OCI-LY7 (cell line): ENCODE results near the gene TLCD2. TPM values are rescaled to one million over a fixed set of nuclear protein-coding genes. Genes with fewer than 3 reads are reported as not detected.

Experiments
- BruUV-seq: library from RNA; stranded (reverse); fragments of 400-500 nt; replicated peaks from 2 replicates; lab custom pipeline; 2021; lab: Mats Ljungman, UMichigan
- CTCF ChIA-PET: fragments of 300-600 bp; sonication (Branson Sonifier 250); formaldehyde crosslinking; loops from one replicate; lab custom pipeline; 2022; ENCODE audit warnings: antibody characterized with exemption; ENCODE audit not compliant: unreplicated experiment; lab: Charles Lee
- POLR2A ChIA-PET: fragments of 300-600 bp; sonication (Branson Sonifier 250); formaldehyde crosslinking; loops from one replicate; lab custom pipeline; 2022; ENCODE audit warnings: antibody characterized with exemption; lab: Charles Lee
- DNase-seq: peaks from one replicate; pipeline ENCODE4 v3.0.0-alpha.2; 2015; ENCODE audit warnings: low spot score
- H2AFZ ChIP-seq: fragments of 200-600 bp; sonication (generic), shearing (Covaris generic); 2 replicates; pipeline ENCODE4 v1.6.1; 2014; ENCODE audit warnings: mild to moderate bottlenecking, antibody characterized with exemption, low read length, moderate library complexity
- H3K27ac ChIP-seq: fragments of 200-600 bp; sonication (generic); 2 replicates; pipeline ENCODE4 v1.5.1; 2014; ENCODE audit warnings: mixed run types, low read depth, mild to moderate bottlenecking, moderate library complexity, low read length, inconsistent platforms; ENCODE audit not compliant: poor library complexity, severe bottlenecking
- H3K36me3 ChIP-seq: fragments of 200-600 bp; sonication (generic); 2 replicates; pipeline ENCODE4 v1.6.1; 2014; ENCODE audit warnings: mild to moderate bottlenecking, antibody characterized with exemption, low read length, moderate library complexity, mixed read lengths; ENCODE audit not compliant: insufficient read depth
- H3K4me1 ChIP-seq: fragments of 200-600 bp; sonication (generic); 2 replicates; pipeline ENCODE4 v1.5.1; 2014; ENCODE audit warnings: mild to moderate bottlenecking, low read length; ENCODE audit not compliant: insufficient read depth, poor library complexity, severe bottlenecking
- H3K4me2 ChIP-seq: fragments of 200-600 bp; sonication (generic); 2 replicates; pipeline ENCODE4 v1.6.1; 2014; ENCODE audit warnings: mild to moderate bottlenecking, low read length
- H3K4me3 ChIP-seq: fragments of 200-600 bp; sonication (generic); 2 replicates; pipeline ENCODE4 v1.5.1; 2014; ENCODE audit warnings: mild to moderate bottlenecking, low read depth, low read length; ENCODE audit not compliant: poor library complexity, severe bottlenecking
- H3K79me2 ChIP-seq: fragments of 200-600 bp; sonication (generic); 2 replicates; pipeline ENCODE4 v1.6.1; 2016; ENCODE audit warnings: low read depth, mild to moderate bottlenecking, low read length, moderate library complexity, mixed read lengths; ENCODE audit not compliant: insufficient read depth
- H3K9me2 ChIP-seq: fragments of 200-600 bp; sonication (generic); 2 replicates; pipeline ENCODE4 v1.6.1; 2016; ENCODE audit warnings: mild to moderate bottlenecking, low read length, mixed read lengths; ENCODE audit not compliant: insufficient read depth
- H3K9me3 ChIP-seq: fragments of 200-600 bp; sonication (generic); 2 replicates; pipeline ENCODE4 v1.6.1; 2014; ENCODE audit warnings: mild to moderate bottlenecking, mixed run types, low read length, mixed read lengths
- H4K20me1 ChIP-seq: fragments of 200-600 bp; sonication (generic); 2 replicates; pipeline ENCODE4 v1.6.1; 2014; ENCODE audit warnings: mild to moderate bottlenecking, antibody characterized with exemption, low read length, moderate library complexity, mixed read lengths; ENCODE audit not compliant: insufficient read depth
- CTCF ChIP-seq: fragments of 200-600 bp; sonication (generic); conservative IDR thresholded peaks from 2 replicates; pipeline ENCODE4 v1.5.1; 2014; ENCODE audit warnings: mild to moderate bottlenecking, antibody characterized with exemption, low read length, moderate library complexity, mixed read lengths
- EZH2phosphoT487 ChIP-seq: fragments of 200-600 bp; sonication (generic); IDR thresholded peaks from 2 replicates; pipeline ENCODE4 v1.6.1; 2018; ENCODE audit warnings: low read depth, borderline replicate concordance, mild to moderate bottlenecking, mixed run types, antibody characterized with exemption, low read length, moderate library complexity, mixed read lengths
- intact Hi-C: fragments of 100-400 bp; cut with micrococcal nuclease; formaldehyde crosslinking; loops from one replicate; pipeline ENCODE4 v1.10.0; 2022; ENCODE audit not compliant: unreplicated experiment
- total RNA-seq, 2 experiments: library from RNA; depleted of rRNA in 1 of 2; stranded (reverse); fragments of >200 nt in 1 of 2; shearing (Covaris generic) in 1 of 2; gene quantifications; 2 replicates each; pipeline ENCODE4 v1.2.3, GENCODE V29; 2014 to 2022

TLCD2 gene
- total RNA-seq, 2 experiments from 2014 or later: not detected

DNA sequence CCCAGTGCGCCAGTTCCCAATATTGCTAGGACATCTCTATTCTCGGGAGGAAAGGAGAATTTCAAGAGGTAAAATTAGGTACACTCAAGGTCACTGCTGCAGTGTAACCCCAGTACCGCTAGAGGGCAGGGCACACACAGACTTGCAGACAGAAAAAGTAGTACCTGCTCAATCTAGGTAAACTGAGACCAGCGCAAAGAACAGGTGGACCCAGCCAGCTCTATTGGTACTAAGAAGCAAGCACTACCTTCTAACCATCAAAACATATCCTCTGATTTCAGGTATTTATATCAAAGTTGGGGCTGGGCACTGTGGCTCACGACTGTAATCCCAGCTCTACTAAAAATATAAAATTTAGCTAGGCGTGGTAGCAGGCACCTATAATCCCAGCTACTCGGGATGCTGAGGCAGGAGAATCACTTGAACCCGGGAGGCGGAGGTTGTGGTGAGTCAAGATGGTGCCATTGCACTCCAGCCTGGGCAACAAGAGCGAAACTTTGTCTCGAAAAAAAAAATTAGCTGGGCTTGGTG lies 10.7 kb upstream of the TLCD2 start:
- ChIA-PET POLR2A (interaction anchor here (0.6 to 1.0 kb wide), 3 partner anchors 50 to 188 kb away, joined by 3 to 4 read pairs (median 3); no protein-coding TSS in a partner anchor), CTCF (no interaction called here)
- H3K36me3 ChIP-seq: no peaks in the 10 kb centered on the region
- TF ChIP-seq CTCF: peak; percentile 99
- no peak for TF ChIP-seq EZH2phosphoT487
- no peak overlapping the region for H3K4me3 ChIP-seq
- H3K9me2 ChIP-seq: no peaks in the 10 kb centered on the region
- peak overlapping the region; percentile 52; the same call in 1 of the 2 replicates for H3K4me2 ChIP-seq
- H3K79me2 ChIP-seq: peaks cover 9% of the 10 kb centered on the region; the same call in 1 of the 2 replicates
- DNase-seq: peak; percentile 77
- no peaks in the 10 kb centered on the region for H3K9me3 ChIP-seq
- no peaks in the 10 kb centered on the region for H4K20me1 ChIP-seq
- BruUV-seq: no TSS peak
- H3K27ac ChIP-seq: no peak overlapping the region
- no peak overlapping the region for H2AFZ ChIP-seq
- peaks cover 53% of the 10 kb centered on the region for H3K4me1 ChIP-seq
- intact Hi-C loops: loop anchor here (2.0 to 5.0 kb wide), 4 partner anchors 51 to 310 kb away; partner anchors contain the start of genes DPH1 and RPA1

DNA sequence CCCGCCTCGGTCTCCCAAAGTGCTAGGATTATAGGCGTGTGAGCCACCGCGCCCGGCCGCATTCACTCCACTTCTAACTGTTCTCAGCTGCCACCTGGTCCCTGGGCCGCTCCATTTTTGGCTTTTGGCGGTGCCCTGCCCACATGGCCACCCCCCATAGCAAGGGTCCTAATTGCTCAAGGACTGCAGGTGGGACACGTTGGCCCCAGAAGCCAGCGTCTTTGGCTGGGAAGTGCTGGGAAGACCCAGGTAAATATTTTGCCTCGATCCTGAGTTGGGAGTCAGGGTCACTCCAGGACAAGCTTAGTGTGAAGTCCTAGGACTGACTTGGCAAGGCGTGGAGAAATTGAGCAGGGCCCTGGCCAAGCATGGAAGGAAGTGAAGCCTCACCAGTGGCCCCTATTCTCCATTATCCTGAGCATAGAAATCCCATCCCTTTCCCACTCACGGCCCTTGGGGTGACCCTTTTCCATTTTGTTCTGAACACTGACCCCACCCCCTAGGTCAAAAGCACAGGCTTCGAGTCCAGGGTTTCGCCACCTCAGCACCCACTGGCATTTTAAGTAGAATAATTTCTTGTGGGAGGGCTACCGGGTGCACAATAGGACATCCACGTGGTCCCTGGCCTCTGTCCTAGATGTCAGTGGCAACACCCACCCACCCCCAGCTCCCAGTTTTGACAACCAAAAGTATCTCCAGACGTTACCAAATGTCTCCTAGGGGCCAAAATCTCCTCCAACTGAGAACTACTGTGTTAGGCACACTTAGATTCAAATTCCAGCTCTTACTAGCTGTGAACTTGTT lies 8.4 kb upstream of the TLCD2 start:
- H3K4me1 ChIP-seq: peaks cover 48% of the 10 kb centered on the region
- no TSS peak for BruUV-seq
- TF ChIP-seq EZH2phosphoT487 (no peak), CTCF (no peak)
- H2AFZ ChIP-seq: no peak overlapping the region
- H3K4me3 ChIP-seq: no peak overlapping the region
- no peak for DNase-seq
- no peak overlapping the region for H3K27ac ChIP-seq
- no peaks in the 10 kb centered on the region for H4K20me1 ChIP-seq
- ChIA-PET POLR2A (interaction anchor here (0.6 to 2.4 kb wide), 3 partner anchors 111 to 760 kb away, joined by 4 to 10 read pairs (median 5); partner anchors contain the start of genes RPA1 and SMYD4), CTCF (no interaction called here)
- H3K79me2 ChIP-seq: no peaks in the 10 kb centered on the region
- intact Hi-C loops: loop anchor here (5.0 to 10.0 kb wide), 2 partner anchors 154 to 684 kb away; partner anchors contain the start of genes MNT and PITPNA
- no peaks in the 10 kb centered on the region for H3K9me2 ChIP-seq
- H3K4me2 ChIP-seq: no peak overlapping the region
- no peaks in the 10 kb centered on the region for H3K9me3 ChIP-seq
- no peaks in the 10 kb centered on the region for H3K36me3 ChIP-seq
